K562 (cell line): ENCODE measurements around the gene KCNIP2. TPM values are rescaled to one million over a fixed set of nuclear protein-coding genes. Genes with fewer than 3 reads are reported as not detected.

ENCODE experiments used
- ATAC-seq: fragments of 200-7000 bp; cut with Tn5 transposase; 3 replicates; pipeline ENCODE4 v1.9.1; 2020; ENCODE audit warnings: moderate library complexity
- BruUV-seq: library from RNA; stranded (reverse); fragments of 400-500 nt; replicated peaks from 2 replicates; lab custom pipeline; 2021; lab: Mats Ljungman, UMichigan
- CTCF ChIA-PET: fragments of 300-600 bp; formaldehyde crosslinking; extraction: SDS; loops from one replicate; lab custom pipeline; 2021; ENCODE audit warnings: low intra/inter-chr PET ratio; lab: Yijun Ruan, JAX
- POLR2A ChIA-PET: fragments of 300-600, 350-650 bp; sonication (Branson Sonifier 250); formaldehyde crosslinking; extraction: SDS; loops from one replicate; lab custom pipeline; 2021; ENCODE audit warnings: antibody characterized with exemption, inconsistent platforms; lab: Yijun Ruan, JAX
- DNase-seq, 4 experiments: peaks; one replicate each; pipeline versions ENCODE4 v3.0.0 to v3.0.0-alpha.2; 2011 to 2018; ENCODE audit warnings: low spot score in 3 of 4, mixed read lengths in 3 of 4; ENCODE audit errors: extremely low read depth in 1 of 4
- FAIRE-seq: peaks from 2 replicates; lab custom pipeline; 2011; peaks lifted over from hg19 to GRCh38; lab: Jason Lieb, UNC
- H2AFZ ChIP-seq: 2 replicates; pipeline ENCODE4 v1.6.0; 2011; ENCODE audit warnings: low read depth, low read length, control low read depth, inconsistent platforms
- H3K27ac ChIP-seq: fragments of 200-600 bp; 3 replicates; pipeline ENCODE4 v1.8.0; 2011; ENCODE audit warnings: low read depth, mild to moderate bottlenecking, control low read depth, inconsistent platforms, low read length, moderate library complexity, mixed read lengths; ENCODE audit errors: extremely low read depth
- H3K27me3 ChIP-seq, 2 experiments: fragments of 300-600 bp in 1 of 2; 2 replicates in 1 of 2; 3 replicates in 1 of 2; pipeline versions ENCODE4 v1.6.0 to v1.8.0; 2011; ENCODE audit warnings: inconsistent platforms in 2 of 2, low read length in 2 of 2, mild to moderate bottlenecking in 1 of 2, mixed read lengths in 1 of 2, moderate library complexity in 1 of 2; ENCODE audit not compliant: control insufficient read depth in 2 of 2, insufficient read depth in 2 of 2
- H3K36me3 ChIP-seq: fragments of 300-600 bp; 3 replicates; pipeline ENCODE4 v1.8.0; 2011; ENCODE audit warnings: mild to moderate bottlenecking, low read length, inconsistent platforms; ENCODE audit not compliant: control insufficient read depth, insufficient read depth
- H3K4me1 ChIP-seq, 2 experiments: fragments of 200-600 bp in 1 of 2; replicated peaks in 1 of 2; 2 replicates in 1 of 2; 3 replicates in 1 of 2; pipeline versions ENCODE4 v1.5.1 to v1.8.0; 2011; ENCODE audit warnings: inconsistent platforms in 2 of 2, low read length in 2 of 2, mild to moderate bottlenecking in 1 of 2, mixed read lengths in 1 of 2, moderate library complexity in 1 of 2; ENCODE audit not compliant: control insufficient read depth in 2 of 2, insufficient read depth in 2 of 2
- H3K4me2 ChIP-seq: 2 replicates; pipeline ENCODE4 v1.6.1; 2011; ENCODE audit warnings: low read length, control low read depth, inconsistent platforms, mixed read lengths; ENCODE audit not compliant: insufficient read depth
- H3K4me3 ChIP-seq: fragments of 200-600 bp; sonication (generic), shearing (Covaris generic); 2 replicates; pipeline ENCODE4 v1.5.1; 2016; ENCODE audit warnings: control low read depth, inconsistent platforms
- H3K79me2 ChIP-seq: fragments of 200-600 bp; 3 replicates; pipeline ENCODE4 v1.8.0; 2011; ENCODE audit warnings: low read length, inconsistent platforms; ENCODE audit not compliant: control insufficient read depth, insufficient read depth
- H3K9ac ChIP-seq, 2 experiments: 2 replicates each; pipeline versions ENCODE4 v1.6.0 to v1.6.1; 2011; ENCODE audit warnings: low read depth in 2 of 2, low read length in 2 of 2, control low read depth in 1 of 2, inconsistent platforms in 1 of 2, mild to moderate bottlenecking in 1 of 2, mixed read lengths in 1 of 2; ENCODE audit not compliant: insufficient read depth in 1 of 2
- H3K9me1 ChIP-seq: one replicate; pipeline ENCODE4 v1.6.0; 2011; ENCODE audit warnings: inconsistent platforms, mild to moderate bottlenecking, low read length, moderate library complexity; ENCODE audit not compliant: control insufficient read depth, insufficient read depth
- H3K9me3 ChIP-seq: replicated peaks from 2 replicates; pipeline ENCODE4 v1.5.1; 2011; ENCODE audit warnings: low read depth, low read length, inconsistent platforms; ENCODE audit not compliant: control insufficient read depth, insufficient read depth
- H4K20me1 ChIP-seq: replicated peaks from 2 replicates; pipeline ENCODE4 v1.6.1; 2011; ENCODE audit warnings: low read length, inconsistent platforms, mixed read lengths; ENCODE audit not compliant: control insufficient read depth, insufficient read depth
- ASH1L ChIP-seq: fragments of 450-650 bp; IDR thresholded peaks from 2 replicates; pipeline ENCODE4 v1.6.1; 2018; ENCODE audit warnings: borderline replicate concordance, mild to moderate bottlenecking, low read depth; ENCODE audit not compliant: partially characterized antibody
- ATF7 ChIP-seq: fragments of 450-650 bp; IDR thresholded peaks from 2 replicates; pipeline ENCODE4 v1.7.1; 2014; ENCODE audit warnings: mild to moderate bottlenecking, moderate library complexity
- CC2D1A ChIP-seq: fragments of 450-650 bp; IDR thresholded peaks from 2 replicates; pipeline ENCODE4 v1.6.1; 2017; ENCODE audit warnings: mild to moderate bottlenecking
- GATA2 ChIP-seq: sonication (generic); formaldehyde crosslinking; IDR thresholded peaks from 2 replicates; pipeline ENCODE4 v1.4.0; 2020; ENCODE audit warnings: mild to moderate bottlenecking, missing genetic modification reagents
- HDAC3 ChIP-seq: fragments of 450-650 bp; IDR thresholded peaks from 2 replicates; pipeline ENCODE4 v1.6.1; 2018; ENCODE audit warnings: borderline replicate concordance, mild to moderate bottlenecking, moderate library complexity; ENCODE audit not compliant: partially characterized antibody
- HES1 ChIP-seq: fragments of 450-650 bp; IDR thresholded peaks from 2 replicates; pipeline ENCODE4 v1.6.1; 2016; ENCODE audit warnings: low read depth, mild to moderate bottlenecking, moderate library complexity
- KLF1 ChIP-seq: fragments of 450-650 bp; IDR thresholded peaks from 2 replicates; pipeline ENCODE4 v1.6.1; 2016; ENCODE audit warnings: missing genetic modification characterization, missing compliant biosample characterization
- NEUROD1 ChIP-seq: fragments of 150-350 bp; IDR thresholded peaks from 2 replicates; pipeline ENCODE4 v1.6.1; 2014; ENCODE audit warnings: borderline replicate concordance, low read length, low read depth; ENCODE audit not compliant: partially characterized antibody
- PCBP1 ChIP-seq: fragments of 200-400 bp; formaldehyde crosslinking; IDR thresholded peaks from 2 replicates; pipeline ENCODE4 v1.6.1; 2018; ENCODE audit warnings: mild to moderate bottlenecking, low read depth, low read length; ENCODE audit not compliant: poor library complexity, severe bottlenecking
- THAP7 ChIP-seq: fragments of 250-450 bp; sonication (Bioruptor Pico); IDR thresholded peaks from 2 replicates; pipeline ENCODE4 v1.5.0; 2021
- U2AF1 ChIP-seq: fragments of 200-400 bp; formaldehyde crosslinking; optimal IDR thresholded peaks from 2 replicates; pipeline ENCODE3; 2017; ENCODE audit warnings: mild to moderate bottlenecking, low read depth, low read length, moderate library complexity
- ZKSCAN8 ChIP-seq: fragments of 200-800 bp; sonication (Bioruptor generic); IDR thresholded peaks from 2 replicates; pipeline ENCODE4 v1.6.1; 2016; ENCODE audit warnings: missing genetic modification characterization, missing compliant biosample characterization
- ZMIZ1 ChIP-seq, 2 experiments: fragments of 150-350 bp in 1 of 2; IDR thresholded peaks; 2 replicates each; pipeline ENCODE4 v1.6.1; 2012 to 2016; ENCODE audit warnings: low read depth in 2 of 2, low read length in 2 of 2, mild to moderate bottlenecking in 1 of 2, moderate library complexity in 1 of 2
- ZNF133 ChIP-seq: fragments of 250-450 bp; sonication (Bioruptor Pico); IDR thresholded peaks from 2 replicates; pipeline ENCODE4 v1.4.0; 2020; ENCODE audit warnings: mild to moderate bottlenecking
- ZNF217 ChIP-seq: sonication (generic); formaldehyde crosslinking; IDR thresholded peaks from 2 replicates; pipeline ENCODE4 v1.8.0; 2022; ENCODE audit warnings: mild to moderate bottlenecking, missing genetic modification reagents
- ZNF445 ChIP-seq: fragments of 250-450 bp; sonication (Bioruptor Pico); IDR thresholded peaks from 2 replicates; pipeline ENCODE4 v1.4.0; 2020; ENCODE audit warnings: low read depth, mild to moderate bottlenecking, moderate library complexity
- ZNF586 ChIP-seq: fragments of 450-650 bp; formaldehyde crosslinking; conservative IDR thresholded peaks from 2 replicates; pipeline ENCODE4 v1.4.0; 2020; ENCODE audit warnings: mild to moderate bottlenecking, moderate library complexity
- ZNF589 ChIP-seq: fragments of 200-800 bp; sonication (Bioruptor generic); IDR thresholded peaks from 2 replicates; pipeline ENCODE4 v1.6.1; 2016; ENCODE audit warnings: low read depth, missing genetic modification characterization, missing compliant biosample characterization
- WGBS: fragments of 100-300 bp; shearing (Covaris generic); methylation state at CpG from one replicate; pipeline ENCODE4 v1.1.6; 2016; ENCODE audit warnings: low coverage, mixed read lengths; ENCODE audit not compliant: insufficient coverage; ENCODE audit errors: missing lambda C conversion rate; 5-methylcytosine and 5-hydroxymethylcytosine counted together
- in situ Hi-C: fragments of 300-500 bp; cut with MboI; formaldehyde crosslinking; loops from 4 replicates; pipeline ENCODE4 v1.15.0; 2018; ENCODE audit warnings: inconsistent platforms, mixed read lengths
- intact Hi-C: fragments of 100-400 bp; cut with micrococcal nuclease; formaldehyde crosslinking; loops from 2 replicates; pipeline ENCODE4 v1.14.2; 2022
- polyA plus RNA-seq, 8 experiments: library from polyadenylated mRNA; depleted of rRNA in 4 of 8; stranded (reverse) in 5 of 8; unstranded in 3 of 8; fragments of >200 nt; fragmentation: Nextera tagmentation in 2 of 8; fragmentation: Illumina TruSeq in 1 of 8; extraction: Ambion mirVana in 2 of 8; extraction: Trizol in 1 of 8; gene quantifications; 2 replicates each; pipeline versions ENCODE4 v1.2.1 to v1.2.3, GENCODE V29; 2011 to 2014; ENCODE audit warnings: inconsistent platforms in 1 of 8, missing spikeins in 1 of 8
- total RNA-seq, 7 experiments: library from RNA; depleted of rRNA in 6 of 7; stranded (reverse); fragments of >200 nt in 6 of 7; fragmentation: Illumina TruSeq in 2 of 7; extraction: Trizol in 2 of 7; gene quantifications; 2 replicates each; pipeline versions ENCODE4 v1.2.1 to v1.2.3, GENCODE V29; 2011 to 2021; ENCODE audit warnings: low replicate concordance in 1 of 7

The KCNIP2 gene
- total and polyA plus RNA-seq, 9 of the 15 experiments (the other 6 are each of a cell fraction or from before 2014, with no cell fraction given), result 2.5 to 7.6 (median 4.1) TPM

- TF ChIP-seq ZNF217 (CRISPR knock-in tag) (no peak), THAP7 (CRISPR knock-in tag) (no peak), HES1 (no peak), GATA2 (CRISPR knock-in tag) (no peak), ATF7 (no peak)
Observed at GRCh38 chr10:101867931-101868330, 24.3 kb upstream of the KCNIP2 start (continued).

DNA sequence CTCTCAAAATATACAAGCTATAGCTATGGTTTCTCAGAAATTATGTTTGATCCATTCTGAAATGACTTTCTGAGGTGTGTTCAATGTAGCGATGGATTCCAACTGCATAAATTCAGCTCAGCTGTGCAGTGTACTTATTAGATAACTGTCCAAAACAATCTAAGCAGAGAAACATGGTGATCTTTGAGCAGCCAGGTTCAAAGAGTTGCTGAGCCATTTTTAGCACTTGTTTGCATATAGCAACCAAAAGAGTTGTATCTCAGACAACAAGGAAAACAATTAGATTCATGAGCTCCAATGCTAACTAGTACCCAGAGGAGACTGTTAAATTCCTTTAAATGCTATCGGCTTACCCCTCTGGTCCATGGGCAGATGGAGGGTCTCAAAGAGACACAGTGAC, 15.9 kb upstream of the KCNIP2 start:
- no TSS peak for BruUV-seq
- H3K27me3 ChIP-seq, result no peaks in the 10 kb centered on the region
- H2AFZ ChIP-seq, result no peak overlapping the region
- H3K4me1 ChIP-seq, result no peaks in the 10 kb centered on the region
- ChIA-PET CTCF (no interaction called here), POLR2A (no interaction called here)
- no peaks in the 10 kb centered on the region for H3K79me2 ChIP-seq
- no CpG with 5 or more reads among the region's 2 CpGs for WGBS
- no peak for FAIRE-seq
- in situ Hi-C loops (no loop called here), intact Hi-C loops (no loop called here)
- DNase-seq, result no peak
- H3K4me3 ChIP-seq, result no peak overlapping the region
- no peaks in the 10 kb centered on the region for H3K9me1 ChIP-seq
- no peaks in the 10 kb centered on the region for H4K20me1 ChIP-seq
- ATAC-seq, result no peak
- no peaks in the 10 kb centered on the region for H3K9me3 ChIP-seq
- H3K9ac ChIP-seq, result no peak overlapping the region
- H3K27ac ChIP-seq, result no peak overlapping the region
- H3K4me2 ChIP-seq, result no peak overlapping the region
- H3K36me3 ChIP-seq, result no peaks in the 10 kb centered on the region
- TF ChIP-seq PCBP1 (no peak), ZNF589 (CRISPR knock-in tag) (no peak), U2AF1 (no peak), ZNF586 (CRISPR knock-in tag) (no peak), CC2D1A (no peak), HDAC3 (no peak), NEUROD1 (no peak), ZMIZ1 (IDR thresholded peaks at IDR 0.05; ENCODE audit: low read depth in 2 of 2, low read length in 2 of 2) (no peak), ZNF445 (CRISPR knock-in tag) (no peak), KLF1 (tag) (no peak), ZKSCAN8 (no peak), ZNF133 (CRISPR knock-in tag) (no peak), ASH1L (no peak)
